IMR-90 (cell line): Measurements from ENCODE around the gene TWIST1. TPM values are rescaled to one million over a fixed set of nuclear protein-coding genes. Genes with fewer than 3 reads are reported as not detected.

ENCODE experiments used
- ATAC-seq: fragments of 200-7000 bp; cut with Tn5 transposase; 2 replicates; pipeline ENCODE4 v1.9.1; 2020; ENCODE audit warnings: low read depth, mild to moderate bottlenecking, moderate library complexity
- BruUV-seq: library from RNA; stranded (reverse); fragments of 400-500 nt; replicated peaks from 2 replicates; lab custom pipeline; 2021; lab: Mats Ljungman, UMichigan
- CTCF ChIA-PET: fragments of 300-600 bp; formaldehyde crosslinking; extraction: SDS; loops from one replicate; lab custom pipeline; 2021; ENCODE audit warnings: antibody characterized with exemption; lab: Yijun Ruan, JAX
- POLR2A ChIA-PET: fragments of 300-600 bp; sonication (Branson Sonifier 250); formaldehyde crosslinking; loops from one replicate; lab custom pipeline; 2022; ENCODE audit warnings: antibody characterized with exemption; ENCODE audit not compliant: unreplicated experiment; lab: Charles Lee
- DNase-seq: peaks from one replicate; pipeline ENCODE4 v3.0.0; 2013
- H2AFZ ChIP-seq: replicated peaks from 2 replicates; pipeline ENCODE3; 2013; ENCODE audit warnings: low read length, mild to moderate bottlenecking; ENCODE audit not compliant: poor library complexity
- H2AK5ac ChIP-seq: 2 replicates; pipeline ENCODE4 v1.6.1; 2013; ENCODE audit warnings: low read depth, low read length, inconsistent platforms
- H2AK9ac ChIP-seq: replicated peaks from 2 replicates; pipeline ENCODE3; 2013; ENCODE audit warnings: mild to moderate bottlenecking, low read depth, low read length, moderate library complexity; ENCODE audit not compliant: poor library complexity
- H2BK120ac ChIP-seq: 2 replicates; pipeline ENCODE4 v1.6.1; 2013; ENCODE audit warnings: low read depth, low read length, inconsistent platforms
- H2BK15ac ChIP-seq: 3 replicates; pipeline ENCODE4 v1.6.1; 2013; ENCODE audit warnings: low read depth, low read length, inconsistent platforms
- H2BK20ac ChIP-seq: 2 replicates; pipeline ENCODE4 v1.6.1; 2013; ENCODE audit warnings: low read depth, mild to moderate bottlenecking, inconsistent platforms, low read length, moderate library complexity
- H2BK5ac ChIP-seq: 2 replicates; pipeline ENCODE4 v1.6.1; 2013; ENCODE audit warnings: mild to moderate bottlenecking, low read depth, low read length, inconsistent platforms; ENCODE audit not compliant: poor library complexity, severe bottlenecking
- H3K14ac ChIP-seq: replicated peaks from 2 replicates; pipeline ENCODE4 v1.6.1; 2013; ENCODE audit warnings: low read depth, low read length, inconsistent platforms
- H3K18ac ChIP-seq: 2 replicates; pipeline ENCODE4 v1.6.1; 2013; ENCODE audit warnings: low read depth, low read length, control low read depth
- H3K23ac ChIP-seq: 2 replicates; pipeline ENCODE4 v1.6.1; 2013; ENCODE audit warnings: low read depth, low read length, inconsistent platforms
- H3K27ac ChIP-seq: 2 replicates; pipeline ENCODE4 v1.5.1; 2013; ENCODE audit warnings: mild to moderate bottlenecking, control low read depth, low read length; ENCODE audit not compliant: insufficient read depth
- H3K27me3 ChIP-seq: 2 replicates; pipeline ENCODE4 v1.6.1; 2013; ENCODE audit warnings: low read length; ENCODE audit not compliant: control insufficient read depth, insufficient read depth
- H3K36me3 ChIP-seq: 2 replicates; pipeline ENCODE4 v1.6.1; 2013; ENCODE audit warnings: low read length, mixed read lengths; ENCODE audit not compliant: control insufficient read depth, insufficient read depth
- H3K4ac ChIP-seq: 2 replicates; pipeline ENCODE4 v1.6.1; 2013; ENCODE audit warnings: low read depth, low read length, inconsistent platforms
- H3K4me1 ChIP-seq: 2 replicates; pipeline ENCODE4 v1.6.1; 2013; ENCODE audit warnings: low read length, mixed read lengths; ENCODE audit not compliant: control insufficient read depth, insufficient read depth
- H3K4me2 ChIP-seq: 2 replicates; pipeline ENCODE4 v1.6.1; 2013; ENCODE audit warnings: low read depth, mild to moderate bottlenecking, control low read depth, low read length, moderate library complexity
- H3K4me3 ChIP-seq: 2 replicates; pipeline ENCODE4 v1.5.1; 2013; ENCODE audit warnings: low read depth, mild to moderate bottlenecking, control low read depth, low read length, moderate library complexity; ENCODE audit not compliant: insufficient read depth
- H3K56ac ChIP-seq: 2 replicates; pipeline ENCODE4 v1.6.1; 2013; ENCODE audit warnings: low read length, inconsistent platforms; ENCODE audit not compliant: insufficient read depth; ENCODE audit errors: extremely low read depth
- H3K79me1 ChIP-seq, 2 experiments: 2 replicates each; pipeline ENCODE4 v1.6.1; 2013; ENCODE audit warnings: low read length in 2 of 2, inconsistent platforms in 1 of 2, low read depth in 1 of 2
- H3K9ac ChIP-seq: 2 replicates; pipeline ENCODE4 v1.6.1; 2013; ENCODE audit warnings: low read depth, low read length, control low read depth
- H3K9me1 ChIP-seq: 2 replicates; pipeline ENCODE4 v1.6.1; 2013; ENCODE audit warnings: low read length, inconsistent platforms; ENCODE audit not compliant: insufficient read depth
- H3K9me3 ChIP-seq: 2 replicates; pipeline ENCODE4 v1.6.1; 2013; ENCODE audit warnings: low read length; ENCODE audit not compliant: control insufficient read depth, insufficient read depth
- H4K20me1 ChIP-seq: 2 replicates; pipeline ENCODE4 v1.6.1; 2013; ENCODE audit warnings: low read length, inconsistent platforms; ENCODE audit not compliant: insufficient read depth
- H4K5ac ChIP-seq: 2 replicates; pipeline ENCODE4 v1.6.1; 2013; ENCODE audit warnings: mild to moderate bottlenecking, low read depth, low read length, control low read depth
- H4K8ac ChIP-seq, 2 experiments: 2 replicates each; pipeline ENCODE4 v1.6.1; 2013; ENCODE audit warnings: low read depth in 2 of 2, low read length in 2 of 2, control low read depth in 1 of 2, inconsistent platforms in 1 of 2
- H4K91ac ChIP-seq: 2 replicates; pipeline ENCODE4 v1.6.1; 2013; ENCODE audit warnings: low read depth, low read length, inconsistent platforms; ENCODE audit not compliant: insufficient read depth
- BHLHE40 ChIP-seq: fragments of 150-350 bp; IDR thresholded peaks from 2 replicates; pipeline ENCODE4 v1.6.1; 2016; ENCODE audit warnings: mild to moderate bottlenecking, low read depth, low read length
- CEBPB ChIP-seq: IDR thresholded peaks from 2 replicates; pipeline ENCODE4 v1.6.1; 2012; ENCODE audit warnings: low read depth, low read length, improper control_type of control experiment
- CHD1 ChIP-seq: IDR thresholded peaks from 2 replicates; pipeline ENCODE4 v1.6.1; 2012; ENCODE audit warnings: low read depth, low read length, improper control_type of control experiment
- CTCF ChIP-seq: conservative IDR thresholded peaks from 2 replicates; pipeline ENCODE4 v1.5.1; 2012; ENCODE audit warnings: mild to moderate bottlenecking, low read depth, low read length, improper control_type of control experiment
- ELK1 ChIP-seq: fragments of 150-350 bp; IDR thresholded peaks from 2 replicates; pipeline ENCODE4 v1.6.1; 2016; ENCODE audit warnings: low read depth, mild to moderate bottlenecking, low read length, moderate library complexity, borderline replicate concordance
- FOS ChIP-seq: fragments of 150-350 bp; IDR thresholded peaks from 2 replicates; pipeline ENCODE4 v1.6.1; 2016; ENCODE audit warnings: low read depth, low read length
- MAFK ChIP-seq: IDR thresholded peaks from 2 replicates; pipeline ENCODE4 v1.6.1; 2012; ENCODE audit warnings: low read depth, low read length, improper control_type of control experiment
- MAZ ChIP-seq: IDR thresholded peaks from 2 replicates; pipeline ENCODE4 v1.6.1; 2012; ENCODE audit warnings: low read depth, mild to moderate bottlenecking, low read length, improper control_type of control experiment, moderate library complexity, borderline replicate concordance
- MXI1 ChIP-seq: IDR thresholded peaks from 2 replicates; pipeline ENCODE4 v1.6.1; 2012; ENCODE audit warnings: low read depth, mild to moderate bottlenecking, low read length, moderate library complexity, borderline replicate concordance
- NFE2L2 ChIP-seq: fragments of 150-350 bp; IDR thresholded peaks from 2 replicates; pipeline ENCODE4 v1.6.1; 2016; ENCODE audit warnings: low read depth, mild to moderate bottlenecking, low read length
- POLR2A ChIP-seq: IDR thresholded peaks from 2 replicates; pipeline ENCODE4 v1.6.1; 2012; ENCODE audit warnings: mild to moderate bottlenecking, low read depth, low read length
- RAD21 ChIP-seq: IDR thresholded peaks from 2 replicates; pipeline ENCODE4 v1.6.1; 2012; ENCODE audit warnings: low read length, improper control_type of control experiment
- RCOR1 ChIP-seq: IDR thresholded peaks from 2 replicates; pipeline ENCODE4 v1.6.1; 2012; ENCODE audit warnings: mild to moderate bottlenecking, low read length, improper control_type of control experiment; ENCODE audit not compliant: insufficient replicate concordance
- RFX5 ChIP-seq: IDR thresholded peaks from 2 replicates; pipeline ENCODE4 v1.8.0; 2012; ENCODE audit warnings: low read depth, mild to moderate bottlenecking, low read length, moderate library complexity
- SMC3 ChIP-seq: fragments of 150-350 bp; IDR thresholded peaks from 2 replicates; pipeline ENCODE4 v1.6.1; 2016; ENCODE audit warnings: low read depth, mild to moderate bottlenecking, antibody characterized with exemption, low read length, moderate library complexity
- USF2 ChIP-seq: fragments of 150-350 bp; IDR thresholded peaks from 2 replicates; pipeline ENCODE4 v1.6.1; 2017; ENCODE audit warnings: mild to moderate bottlenecking, antibody characterized with exemption, low read length, low read depth
- WGBS, 2 experiments: methylation state at CpG; one replicate each; pipeline versions ENCODE4 v1.1.5 to v1.1.7; 2013; ENCODE audit warnings: missing lambda C conversion rate in 2 of 2; ENCODE audit not compliant: insufficient read length in 1 of 2; ENCODE audit errors: extremely low coverage in 2 of 2; 5-methylcytosine and 5-hydroxymethylcytosine counted together
- dilution Hi-C: fragments of 300-500 bp; cut with HindIII; formaldehyde crosslinking; loops from one replicate; pipeline ENCODE4 v1.14.3; 2018; ENCODE audit warnings: low sequenced_read_pairs; ENCODE audit not compliant: unreplicated experiment
- in situ Hi-C: fragments of 300-500 bp; cut with MboI; formaldehyde crosslinking; loops from 3 replicates; pipeline ENCODE4 v1.14.3; 2019; ENCODE audit warnings: low sequenced_read_pairs, inconsistent platforms, mixed read lengths
- intact Hi-C: fragments of 100-400 bp; cut with micrococcal nuclease; formaldehyde crosslinking; loops from 2 replicates; pipeline ENCODE4 v1.10.0; 2022
- polyA plus RNA-seq, 3 experiments: library from polyadenylated mRNA; depleted of rRNA; stranded (reverse); fragments of >200 nt; gene quantifications; 2 replicates each; pipeline ENCODE4 v1.2.3, GENCODE V29; 2012; ENCODE audit warnings: low replicate concordance in 1 of 3
- total RNA-seq: library from RNA; depleted of rRNA; stranded (reverse); fragments of >200 nt; gene quantifications from 2 replicates; pipeline ENCODE4 v1.2.3, GENCODE V29; 2012

Gene TWIST1
- total and polyA plus RNA-seq, 2 of the 4 experiments (the other 2 are of a cell fraction), result 5.4 to 42.3 TPM

GRCh38 chr7:19095353-19095860 lies 22.0 kb downstream of the TWIST1 start:
- no peak overlapping the region for H3K4ac ChIP-seq
- H3K56ac ChIP-seq, result no peak overlapping the region
- H3K4me1 ChIP-seq, result no peaks in the 10 kb centered on the region
- no peak overlapping the region for H2AK5ac ChIP-seq
- no peak overlapping the region for H2BK5ac ChIP-seq
- ATAC-seq (no peak), DNase-seq (no peak)
- no peak overlapping the region for H2AFZ ChIP-seq
- H2BK15ac ChIP-seq, result no peak overlapping the region
- H3K9me1 ChIP-seq, result no peaks in the 10 kb centered on the region
- H4K91ac ChIP-seq, result no peak overlapping the region
- in situ Hi-C loops (no loop called here), intact Hi-C loops (no loop called here), dilution Hi-C loops (no loop called here)
- TF ChIP-seq NFE2L2, result no peak
- no peak for TF ChIP-seq MXI1
- TF ChIP-seq USF2, result no peak
- no peak for TF ChIP-seq POLR2A
- no peak for TF ChIP-seq ELK1
- TF ChIP-seq CHD1, result no peak
- no peak for TF ChIP-seq MAZ
- TF ChIP-seq CEBPB, result no peak
- TF ChIP-seq MAFK, result no peak
- no peak for TF ChIP-seq BHLHE40
- no peak for TF ChIP-seq RAD21
- no peak for TF ChIP-seq FOS
- TF ChIP-seq RFX5, result no peak
- TF ChIP-seq RCOR1, result no peak
- no peak for TF ChIP-seq CTCF
- no peak for TF ChIP-seq SMC3
- no peak overlapping the region for H3K4me3 ChIP-seq
- H3K14ac ChIP-seq, result no peak overlapping the region
- no TSS peak for BruUV-seq
- ChIA-PET CTCF (no interaction called here), POLR2A (no interaction called here)
- no peak overlapping the region for H2BK120ac ChIP-seq
- no peak overlapping the region for H3K18ac ChIP-seq
- H3K9ac ChIP-seq, result no peak overlapping the region
- no peak overlapping the region for H4K8ac ChIP-seq
- no peaks in the 10 kb centered on the region for H3K27me3 ChIP-seq
- no peak overlapping the region for H3K4me2 ChIP-seq
- H4K5ac ChIP-seq, result no peak overlapping the region
- H4K20me1 ChIP-seq, result no peaks in the 10 kb centered on the region
- H3K27ac ChIP-seq, result no peak overlapping the region
- H3K79me1 ChIP-seq, result no peaks in the 10 kb centered on the region; a peak in 1 of 4 replicates
- no peak overlapping the region for H2AK9ac ChIP-seq
- H3K23ac ChIP-seq, result no peak overlapping the region
- H3K36me3 ChIP-seq, result no peaks in the 10 kb centered on the region
- H3K9me3 ChIP-seq, result no peaks in the 10 kb centered on the region
- no CpG with 5 or more reads among the region's 5 CpGs for WGBS, 2 experiments
- no peak overlapping the region for H2BK20ac ChIP-seq
